Astrocyte (in vitro differentiated cells and primary cell): Measurements from ENCODE around the gene LGMN. TPM values are rescaled to one million over a fixed set of nuclear protein-coding genes. Genes with fewer than 3 reads are reported as not detected.
A peak's percentile ranks its signal among the peaks of the same experiment; 100 is the strongest.

Experiments used
- DNase-seq: peaks from one replicate; pipeline ENCODE4 v3.0.0-alpha.2; 2010; ENCODE audit warnings: low read depth
- FAIRE-seq: peaks from 2 replicates; lab custom pipeline; 2011; peaks lifted over from hg19 to GRCh38; lab: Jason Lieb, UNC
- H2AFZ ChIP-seq: 2 replicates; pipeline ENCODE4 v1.6.0; 2012; ENCODE audit warnings: low read depth, low read length, inconsistent platforms
- H3K27ac ChIP-seq: 2 replicates; pipeline ENCODE4 v1.5.1; 2011; ENCODE audit warnings: low read depth, low read length, inconsistent platforms
- H3K27me3 ChIP-seq: 2 replicates; pipeline ENCODE4 v1.6.0; 2011; ENCODE audit warnings: low read length, inconsistent platforms; ENCODE audit not compliant: insufficient read depth
- H3K36me3 ChIP-seq: 2 replicates; pipeline ENCODE4 v1.5.1; 2011; ENCODE audit warnings: low read length, inconsistent platforms; ENCODE audit not compliant: insufficient read depth
- H3K4me1 ChIP-seq: 2 replicates; pipeline ENCODE4 v1.5.1; 2011; ENCODE audit warnings: low read length, inconsistent platforms; ENCODE audit not compliant: insufficient read depth
- H3K4me2 ChIP-seq: 2 replicates; pipeline ENCODE4 v1.6.0; 2012; ENCODE audit warnings: low read length, inconsistent platforms
- H3K4me3 ChIP-seq: 2 replicates; pipeline ENCODE4 v1.5.1; 2011; ENCODE audit warnings: low read depth, mild to moderate bottlenecking, low read length, inconsistent platforms; ENCODE audit not compliant: insufficient read depth
- H3K79me2 ChIP-seq: 2 replicates; pipeline ENCODE4 v1.6.0; 2012; ENCODE audit warnings: mild to moderate bottlenecking, low read length, inconsistent platforms; ENCODE audit not compliant: insufficient read depth
- H3K9ac ChIP-seq: 2 replicates; pipeline ENCODE4 v1.6.0; 2012; ENCODE audit warnings: mild to moderate bottlenecking, low read length, inconsistent platforms
- H3K9me3 ChIP-seq: 2 replicates; pipeline ENCODE4 v1.5.1; 2012; ENCODE audit warnings: low read depth, mild to moderate bottlenecking, low read length, inconsistent platforms; ENCODE audit not compliant: insufficient read depth
- H4K20me1 ChIP-seq: 2 replicates; pipeline ENCODE4 v1.6.0; 2012; ENCODE audit warnings: low read length, inconsistent platforms; ENCODE audit not compliant: insufficient read depth
- H3K27ac Mint-ChIP-seq: one replicate; pipeline ENCODE4 v1.8.0; 2021; ENCODE audit warnings: mild to moderate bottlenecking, mixed read lengths; ENCODE audit not compliant: unreplicated experiment
- H3K27me3 Mint-ChIP-seq: one replicate; pipeline ENCODE4 v1.8.0; 2021; ENCODE audit warnings: low read depth, mixed read lengths; ENCODE audit not compliant: unreplicated experiment
- H3K36me3 Mint-ChIP-seq: one replicate; pipeline ENCODE4 v1.8.0; 2021; ENCODE audit warnings: low read depth, mixed read lengths; ENCODE audit not compliant: unreplicated experiment
- H3K4me1 Mint-ChIP-seq: one replicate; pipeline ENCODE4 v1.8.0; 2021; ENCODE audit warnings: low read depth, mixed read lengths; ENCODE audit not compliant: unreplicated experiment
- H3K4me3 Mint-ChIP-seq: one replicate; pipeline ENCODE4 v1.8.0; 2021; ENCODE audit warnings: mild to moderate bottlenecking, moderate library complexity, mixed read lengths; ENCODE audit not compliant: unreplicated experiment
- H3K9me3 Mint-ChIP-seq: one replicate; pipeline ENCODE4 v1.8.0; 2021; ENCODE audit warnings: mild to moderate bottlenecking, mixed read lengths; ENCODE audit not compliant: unreplicated experiment
- CTCF ChIP-seq: IDR thresholded peaks from 2 replicates; pipeline ENCODE4 v1.5.1; 2011; ENCODE audit warnings: low read depth, mild to moderate bottlenecking, inconsistent platforms, low read length, moderate library complexity; ENCODE audit not compliant: insufficient read depth
- EZH2 ChIP-seq: IDR thresholded peaks from 2 replicates; pipeline ENCODE4 v1.6.1; 2012; ENCODE audit warnings: mild to moderate bottlenecking, low read length, inconsistent platforms; ENCODE audit not compliant: insufficient read depth
- total RNA-seq: library from RNA; stranded (reverse); gene quantifications from 2 replicates; pipeline ENCODE4 v1.2.1, GENCODE V29; 2021

Gene LGMN
- total RNA-seq, 1 donor from 2014 or later, result 232 TPM

DNA sequence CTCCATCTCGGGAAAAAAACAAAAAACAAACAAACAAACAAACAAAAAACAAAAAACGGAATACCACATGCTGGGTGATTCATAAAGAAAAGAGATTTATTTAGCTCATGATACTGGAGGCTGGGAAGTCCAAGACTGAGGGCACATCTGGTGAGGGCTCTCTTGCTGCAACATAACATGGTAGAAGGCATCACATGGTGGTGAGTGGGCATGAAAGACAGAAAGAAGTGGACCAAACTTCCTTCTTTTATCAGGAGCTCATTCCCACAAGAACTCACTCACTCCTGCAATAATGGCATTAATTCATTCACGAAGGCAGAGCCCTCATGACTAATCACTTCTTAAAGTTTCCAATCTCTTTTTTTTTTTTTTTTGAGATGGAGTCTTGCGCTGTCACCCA, 8.0 kb upstream of the LGMN start:
- H4K20me1 ChIP-seq, result no peaks in the 10 kb centered on the region
- Mint-ChIP-seq H3K27ac (no peak overlapping the region), H3K27me3 (peaks cover 2% of the 10 kb centered on the region), H3K36me3 (no peaks in the 10 kb centered on the region), H3K4me3 (no peak overlapping the region), H3K4me1 (peaks cover 20% of the 10 kb centered on the region), H3K9me3 (peaks cover 7% of the 10 kb centered on the region)
- H3K4me2 ChIP-seq, result no peak overlapping the region
- H3K27ac ChIP-seq, result no peak overlapping the region
- H3K9me3 ChIP-seq, result no peaks in the 10 kb centered on the region
- no peak for FAIRE-seq
- H3K9ac ChIP-seq, result no peak overlapping the region
- H3K79me2 ChIP-seq, result no peaks in the 10 kb centered on the region
- TF ChIP-seq CTCF (no peak), EZH2 (no peak)
- no peaks in the 10 kb centered on the region for H3K36me3 ChIP-seq
- no peak overlapping the region for H3K4me3 ChIP-seq
- DNase-seq, result no peak
- no peaks in the 10 kb centered on the region for H3K4me1 ChIP-seq
- H3K27me3 ChIP-seq, result peaks cover 5% of the 10 kb centered on the region
- H2AFZ ChIP-seq, result no peak overlapping the region

DNA sequence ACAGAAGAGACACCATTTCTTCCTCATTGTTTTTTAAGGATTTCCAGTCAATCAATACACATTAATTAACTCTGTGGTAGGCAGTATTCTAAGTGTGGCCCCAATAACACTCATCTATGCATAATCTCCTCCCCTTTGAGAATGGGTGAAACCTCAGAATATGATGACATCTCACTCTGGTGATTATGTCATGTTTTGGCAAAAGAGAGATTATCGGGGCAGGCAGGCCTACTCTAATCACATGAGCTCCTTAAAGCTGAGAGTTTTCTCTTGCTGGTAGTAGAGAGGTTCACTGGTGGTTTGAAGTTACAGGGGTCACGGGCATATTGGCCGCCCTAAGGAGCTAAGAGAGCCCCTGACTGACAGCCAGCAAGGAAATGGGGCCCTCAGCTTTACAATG, 7.1 kb upstream of the LGMN start:
- Mint-ChIP-seq H3K4me3 (no peak overlapping the region), H3K9me3 (peaks cover 7% of the 10 kb centered on the region), H3K27me3 (peaks cover 6% of the 10 kb centered on the region), H3K4me1 (peaks cover 15% of the 10 kb centered on the region), H3K27ac (peak overlapping the region; percentile 23), H3K36me3 (peaks cover 2% of the 10 kb centered on the region)
- Histone ChIP-seq H3K79me2 (no peaks in the 10 kb centered on the region), H3K27me3 (peaks cover 8% of the 10 kb centered on the region), H2AFZ (no peak overlapping the region), H3K36me3 (no peaks in the 10 kb centered on the region), H3K27ac (no peak overlapping the region), H3K4me3 (no peak overlapping the region), H3K4me2 (no peak overlapping the region), H3K4me1 (no peaks in the 10 kb centered on the region), H3K9me3 (no peaks in the 10 kb centered on the region), H4K20me1 (no peaks in the 10 kb centered on the region), H3K9ac (no peak overlapping the region)
- TF ChIP-seq EZH2 (no peak), CTCF (no peak)
- FAIRE-seq, result no peak
- no peak for DNase-seq

DNA sequence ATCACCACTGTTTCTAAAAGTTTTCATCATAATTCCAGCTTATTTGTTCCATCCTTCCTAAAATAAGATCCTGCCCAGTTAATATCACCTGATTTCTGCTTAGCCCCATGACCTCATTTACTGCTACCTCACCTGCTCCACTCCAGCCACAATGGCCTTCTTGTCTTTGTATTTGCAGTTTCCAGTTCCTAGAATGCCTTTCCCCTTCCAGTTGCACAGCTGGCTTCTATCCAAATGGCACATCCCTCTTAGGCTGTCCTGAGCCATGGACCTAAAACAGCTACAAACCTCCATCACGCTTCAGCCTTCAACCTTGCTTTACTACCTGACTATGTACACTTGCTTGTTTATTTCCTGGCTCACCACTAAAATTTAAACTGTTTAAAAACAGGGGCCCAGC, 6.5 kb upstream of the LGMN start:
- no peak overlapping the region for H3K27ac Mint-ChIP-seq
- H3K27me3 ChIP-seq, result peaks cover 8% of the 10 kb centered on the region
- H3K27me3 Mint-ChIP-seq, result peaks cover 6% of the 10 kb centered on the region
- peaks cover 7% of the 10 kb centered on the region for H3K9me3 Mint-ChIP-seq
- no peaks in the 10 kb centered on the region for H3K36me3 ChIP-seq
- H4K20me1 ChIP-seq, result no peaks in the 10 kb centered on the region
- H3K4me2 ChIP-seq, result no peak overlapping the region
- DNase-seq (no peak), FAIRE-seq (no peak)
- peaks cover 9% of the 10 kb centered on the region for H3K4me1 Mint-ChIP-seq
- H3K4me1 ChIP-seq, result no peaks in the 10 kb centered on the region
- no peaks in the 10 kb centered on the region for H3K9me3 ChIP-seq
- no peak overlapping the region for H3K4me3 ChIP-seq
- TF ChIP-seq EZH2 (no peak), CTCF (no peak)
- H3K9ac ChIP-seq, result no peak overlapping the region
- no peak overlapping the region for H3K27ac ChIP-seq
- H3K36me3 Mint-ChIP-seq, result peaks cover 2% of the 10 kb centered on the region
- no peak overlapping the region for H2AFZ ChIP-seq
- no peaks in the 10 kb centered on the region for H3K79me2 ChIP-seq
- H3K4me3 Mint-ChIP-seq, result no peak overlapping the region
